Left lobe of liver (tissue), 2 donors: ENCODE data around the gene NEK4. TPM values are rescaled to one million over a fixed set of nuclear protein-coding genes. Genes with fewer than 3 reads are reported as not detected.
A peak's percentile ranks its signal among the peaks of the same experiment; 100 is the strongest.

Source experiments
- ATAC-seq: fragments of 200-7000 bp; cut with Tn5 transposase; one replicate; pipeline ENCODE4 v1.9.1; 2020; ENCODE audit warnings: mild to moderate bottlenecking, moderate library complexity
- DNase-seq: peaks from one replicate; pipeline ENCODE4 v3.0.0-alpha.2; 2020; ENCODE audit warnings: low spot score
- total RNA-seq: library from RNA; stranded (reverse); gene quantifications from one replicate; pipeline ENCODE4 v1.2.1, GENCODE V29; 2021
- donor health status: DM: no; HTN: no; CAD: no; lungs with moderate emphysema.
- donor health status: DM: no; HTN: yes; CAD: no.

The NEK4 gene
- total RNA-seq, 1 donor from 2014 or later = 16.6 TPM

- peak; percentile 89 for DNase-seq
- peak; percentile 86 for ATAC-seq
Measured at GRCh38 chr3:52705688-52706686, 64.8 kb downstream of the NEK4 start, which contains the start of the genes GLT8D1 and SPCS1. Gene GLT8D1 (minus strand): TSS chr3:52705791. CDS start chr3:52700460, 5,331 bp downstream. Gene SPCS1 (plus strand): TSS chr3:52706106. CDS start chr3:52706247, 141 bp downstream.

GRCh38 chr3:52705438-52705687 is 65.4 kb downstream of the NEK4 start:
- ATAC-seq (no peak), DNase-seq (no peak)

DNA sequence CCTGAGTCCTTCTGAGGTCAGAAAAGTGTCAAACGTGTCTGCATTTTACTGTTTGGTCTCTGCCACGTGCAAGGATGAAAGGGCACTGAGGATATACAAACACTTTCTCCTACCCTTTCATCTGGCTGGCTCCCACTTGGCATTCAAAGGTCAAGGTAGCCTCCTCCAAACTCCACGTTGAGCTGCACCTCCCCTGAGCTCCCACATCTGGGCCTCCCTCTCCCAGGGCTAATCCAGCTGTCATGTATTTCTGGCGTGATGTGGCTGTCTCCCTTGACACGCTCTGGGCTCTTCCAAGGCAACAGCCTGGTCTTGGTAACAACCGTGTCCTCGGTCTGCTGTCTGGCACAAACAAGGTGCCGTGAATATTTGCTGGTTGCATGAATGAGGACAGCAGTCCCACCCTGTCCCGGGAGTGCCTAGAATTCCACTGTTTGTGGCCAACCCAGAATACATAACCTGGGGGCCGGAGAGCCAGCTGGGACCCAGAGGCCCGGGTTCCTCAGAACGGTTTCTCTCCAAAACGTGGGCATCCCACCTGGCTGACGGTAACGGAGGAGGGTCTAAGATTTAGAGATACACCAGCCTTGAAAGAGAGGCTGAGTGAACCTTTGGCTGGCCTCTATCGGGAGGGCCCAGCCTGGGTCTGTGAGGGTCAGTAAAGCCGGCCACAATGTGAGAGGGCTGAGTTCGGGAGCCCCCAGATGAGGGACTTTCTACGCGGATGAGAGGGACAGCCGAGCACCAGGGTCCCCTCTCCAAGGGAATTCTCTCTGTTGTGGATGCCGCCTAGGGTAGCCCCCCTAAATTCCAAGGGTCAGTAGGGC is 65.9 kb downstream of the NEK4 start:
- DNase-seq (peak; percentile 89), ATAC-seq (peak; percentile 67)

DNA sequence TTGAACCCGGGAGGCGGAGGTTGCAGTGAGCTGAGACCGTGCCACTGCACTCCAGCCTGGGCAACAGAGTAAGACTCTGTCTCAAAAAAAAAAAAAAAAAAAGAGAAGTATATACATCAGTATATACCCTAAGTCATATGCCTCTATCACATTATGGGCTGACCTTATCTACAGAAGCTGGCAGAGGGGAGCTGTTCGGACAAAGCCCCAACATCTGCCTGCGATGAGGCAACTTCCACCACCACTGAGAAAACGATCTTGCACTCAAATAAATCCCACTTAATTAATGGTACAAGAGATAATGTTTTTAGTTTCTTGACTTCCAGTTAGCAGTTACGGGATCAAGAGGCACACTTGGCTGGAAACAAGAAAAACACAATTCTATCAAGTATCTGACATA is 67.4 kb downstream of the NEK4 start:
- DNase-seq = no peak
- ATAC-seq = no peak

- ATAC-seq = no peak
- no peak for DNase-seq
Measured at GRCh38 chr3:52697632-52697965, 73.1 kb downstream of the NEK4 start.

DNA sequence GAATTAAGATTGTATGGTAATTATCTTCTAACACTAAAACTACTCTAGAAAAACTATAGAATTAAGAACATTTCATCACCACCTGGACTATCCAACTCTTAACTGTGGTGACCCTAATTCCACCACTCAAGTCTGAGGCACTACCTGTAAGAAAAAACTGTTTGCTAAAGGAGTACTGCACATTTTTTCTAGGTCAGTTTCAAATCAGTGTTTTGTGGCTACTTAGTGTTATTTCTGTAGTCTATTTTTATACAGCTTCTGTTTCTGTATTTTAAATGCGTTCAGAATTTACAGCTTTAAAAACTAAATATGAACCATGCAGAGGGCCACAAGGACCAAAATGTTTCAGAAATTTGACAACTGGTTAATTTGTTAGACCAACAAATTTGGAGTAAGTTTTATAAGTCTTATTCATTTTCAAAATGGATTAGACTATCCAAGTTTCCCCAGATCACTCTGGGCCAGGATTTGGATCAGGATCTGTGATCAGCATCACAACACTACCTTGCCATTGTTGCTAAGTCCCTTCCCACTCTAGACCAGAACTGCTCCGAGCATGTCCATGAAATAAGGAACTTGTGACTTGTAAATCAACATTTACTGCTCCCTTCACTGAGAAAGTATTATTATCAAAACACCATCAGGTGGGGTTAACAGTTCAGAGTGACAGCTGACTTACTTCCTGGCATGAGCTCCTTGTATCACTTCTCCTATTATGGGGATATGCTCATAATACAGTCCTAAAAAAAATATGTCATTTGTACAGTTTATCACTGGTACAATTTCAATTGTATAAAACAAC is 73.7 kb downstream of the NEK4 start:
- DNase-seq (no peak), ATAC-seq (no peak)

DNA sequence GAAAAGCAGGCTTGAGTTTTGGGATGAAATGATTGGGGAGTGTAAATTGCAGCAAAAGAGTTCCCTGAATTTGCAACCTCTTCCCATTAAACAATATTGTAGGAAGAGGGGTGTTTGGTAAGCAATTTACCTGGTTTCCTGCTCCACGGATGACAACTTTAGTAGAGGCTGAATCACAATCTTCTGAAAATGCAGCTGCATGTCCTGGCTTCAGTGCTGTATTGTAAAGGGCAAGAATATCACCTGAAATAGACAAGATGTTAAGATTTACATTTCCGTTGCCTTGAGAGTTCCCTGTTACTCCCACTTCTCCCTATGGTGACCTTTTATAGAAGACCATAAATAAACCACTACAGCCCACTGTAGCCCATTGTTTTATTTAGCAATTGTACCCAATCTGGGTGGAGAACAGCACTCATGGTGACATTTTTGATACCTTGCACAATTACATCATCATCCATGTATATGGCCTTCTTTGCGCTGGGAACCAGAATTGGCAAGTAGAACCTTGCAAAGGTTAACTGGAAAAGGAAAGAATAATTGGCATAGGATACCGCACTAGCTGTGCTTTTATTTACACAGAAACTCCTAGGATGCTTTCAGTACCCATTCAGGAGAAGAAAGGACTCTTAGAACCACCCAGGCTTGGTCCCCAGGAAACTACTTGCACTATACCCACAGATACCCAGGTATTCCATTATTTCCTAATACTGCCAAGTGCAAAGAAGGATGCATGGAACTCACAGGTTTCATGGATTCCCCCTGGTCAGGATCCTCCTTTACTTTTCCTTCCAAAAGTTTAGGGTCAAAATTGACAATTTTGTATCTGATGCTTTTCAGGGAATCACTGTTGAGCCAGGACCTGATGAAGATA is 74.7 kb downstream of the NEK4 start:
- DNase-seq (no peak), ATAC-seq (no peak)

DNA sequence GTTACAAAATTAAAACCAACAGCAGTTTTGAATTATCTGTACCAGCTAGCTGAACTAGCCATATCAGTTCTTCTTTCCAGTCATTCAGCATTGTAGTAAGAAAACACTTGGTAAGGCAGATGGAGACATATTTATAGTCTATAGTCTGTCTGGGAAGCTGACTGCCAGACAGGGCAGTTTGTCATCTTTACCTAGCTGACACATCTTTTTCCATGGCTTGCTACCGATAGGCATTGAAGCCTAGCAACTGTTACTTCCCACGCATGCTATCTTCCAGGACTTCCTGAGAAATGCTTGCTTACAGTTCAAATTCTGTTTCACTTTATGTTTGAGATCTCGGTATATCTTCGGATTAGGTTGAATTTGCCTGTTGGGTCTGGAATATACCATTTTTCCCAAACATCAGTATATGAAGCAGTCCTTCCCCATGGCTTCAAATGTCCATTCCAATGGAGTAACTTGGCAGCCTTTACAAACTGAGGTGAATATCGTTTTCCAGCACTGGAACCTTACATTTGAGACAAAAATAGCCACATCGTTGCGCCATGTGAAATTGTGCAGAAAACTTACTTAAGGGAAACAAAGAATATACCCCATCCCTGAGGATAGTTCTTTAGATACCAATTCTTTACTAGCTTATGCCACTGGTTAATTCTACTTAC is 76.1 kb downstream of the NEK4 start:
- peak; percentile 18 for ATAC-seq
- DNase-seq = no peak

GRCh38 chr3:52693071-52693470 is 77.7 kb downstream of the NEK4 start:
- ATAC-seq (no peak), DNase-seq (no peak)

GRCh38 chr3:52690560-52690959 is 80.2 kb downstream of the NEK4 start:
- ATAC-seq (no peak), DNase-seq (no peak)

DNA sequence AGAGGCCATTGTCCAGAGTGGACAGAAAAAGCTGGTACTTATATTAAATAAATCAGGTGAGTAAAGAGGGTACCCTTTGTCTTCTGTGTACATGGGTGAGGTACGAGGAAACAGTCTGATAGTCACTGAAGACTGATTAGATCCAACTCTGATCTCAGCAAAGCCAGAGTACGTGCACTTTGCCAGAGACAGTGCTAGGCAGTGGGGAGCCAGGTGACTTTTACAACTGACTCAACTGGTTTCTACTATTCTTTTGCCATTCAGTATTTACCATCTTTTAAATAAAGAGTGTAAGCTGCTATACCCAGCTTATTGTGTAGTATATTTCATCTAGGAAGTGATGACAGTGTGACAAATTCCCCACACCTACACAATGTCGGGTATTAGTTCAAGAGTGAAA is 81.6 kb downstream of the NEK4 start:
- DNase-seq (no peak), ATAC-seq (no peak)

DNA sequence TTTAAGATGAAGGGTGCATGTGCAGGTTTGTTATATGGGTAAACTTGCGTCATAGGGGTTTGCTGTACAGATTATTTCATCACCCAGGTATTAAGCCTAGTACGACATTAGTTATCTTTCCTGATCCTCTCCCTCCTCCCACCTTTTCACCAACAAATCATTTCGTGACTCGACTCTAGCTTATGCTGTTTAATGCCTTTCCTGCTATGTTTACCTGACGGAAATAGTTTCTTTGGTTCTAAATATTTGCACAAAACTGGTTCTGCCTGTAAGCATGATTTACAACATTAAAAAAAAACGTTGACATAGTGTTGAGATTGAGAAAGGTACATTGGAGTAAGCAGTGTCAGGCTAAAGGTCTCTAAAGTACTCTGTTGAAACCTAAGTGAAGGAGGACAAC is 82.5 kb downstream of the NEK4 start:
- DNase-seq = no peak
- no peak for ATAC-seq

GRCh38 chr3:52685709-52686691 is 84.7 kb downstream of the NEK4 start, which contains the start of the genes GNL3 and PBRM1:
Gene GNL3 (plus strand): TSS chr3:52686032. CDS start chr3:52686093, 61 bp downstream.
Gene PBRM1 (minus strand): TSS chr3:52685913.
- DNase-seq = peak; percentile 96
- ATAC-seq = peak; percentile 82

- ATAC-seq (peak; percentile 82), DNase-seq (peak; percentile 90)
Measured at GRCh38 chr3:52685285-52685708, 85.4 kb downstream of the NEK4 start.

DNA sequence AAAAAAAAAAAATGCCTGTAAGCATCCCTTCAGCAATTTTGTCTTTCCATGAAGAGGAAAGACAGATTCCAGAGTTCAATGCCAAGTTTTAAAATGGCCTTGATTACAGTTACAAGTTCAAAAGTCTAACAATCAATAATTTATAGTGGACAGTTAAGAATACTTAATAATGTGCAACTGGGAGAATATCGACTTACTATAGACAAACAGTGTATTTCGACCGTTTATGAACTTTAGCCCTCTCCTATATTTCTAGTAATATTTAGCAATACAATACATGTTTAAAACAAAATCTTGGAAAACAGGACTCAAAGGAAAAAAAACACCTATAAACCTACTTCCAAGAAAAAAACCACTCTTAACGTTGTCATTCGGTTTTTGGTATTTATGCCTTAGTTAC is 86.6 kb downstream of the NEK4 start:
- DNase-seq (no peak), ATAC-seq (no peak)

- ATAC-seq (no peak), DNase-seq (peak; percentile 63)
Measured at GRCh38 chr3:52683611-52684010, 87.1 kb downstream of the NEK4 start.

GRCh38 chr3:52682016-52682415 is 88.7 kb downstream of the NEK4 start:
- peak; percentile 81 for DNase-seq
- ATAC-seq = peak; percentile 59

DNA sequence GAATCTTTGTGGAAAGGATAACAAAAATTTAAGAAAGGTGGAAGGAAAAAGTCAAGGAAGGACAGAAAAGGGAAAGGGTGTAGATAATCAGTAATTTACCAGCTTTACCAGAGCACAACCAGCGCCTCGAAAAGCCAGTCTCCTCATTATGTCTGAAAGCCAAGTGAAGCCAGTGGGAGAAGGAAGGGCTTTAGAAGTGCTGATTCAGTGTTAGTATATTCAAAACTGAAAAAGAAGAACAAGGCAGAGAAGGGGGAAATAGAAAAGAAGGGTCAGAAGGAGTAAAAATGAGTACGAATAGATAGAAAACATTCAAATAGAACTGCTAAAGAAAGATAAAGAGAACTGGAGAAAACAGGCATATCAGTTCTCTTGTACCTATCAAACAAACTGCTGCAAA is 89.1 kb downstream of the NEK4 start:
- no peak for DNase-seq
- ATAC-seq = no peak
